ENCODE data around the gene TAS1R3.

Gene TAS1R3

GRCh38 chr1:1371364-1371745, 40.3 kb downstream of the TAS1R3 start:
- H3K18ac ChIP-seq (ENCODE audit: low read length), result no peak overlapping the region
- H3K79me1 ChIP-seq (ENCODE audit: low read length), result peaks cover 7% of the 10 kb centered on the region
- H3K23ac ChIP-seq (ENCODE audit: low read length), result no peak overlapping the region
- no peak overlapping the region for H3K56ac ChIP-seq (ENCODE audit: low read length)
- peaks cover 10% of the 10 kb centered on the region for H3K79me2 ChIP-seq (ENCODE audit: control insufficient read depth, insufficient read depth, low read length)
- H3K4me2 ChIP-seq (ENCODE audit: low read length), result no peak overlapping the region
- H3K9ac ChIP-seq (ENCODE audit: low read length), result no peak overlapping the region
- WGBS (ENCODE audit: extremely low coverage, insufficient coverage, low lambda C conversion rate), result no CpG with 5 or more reads among the region's 12 CpGs
- H2AK5ac ChIP-seq (ENCODE audit: low read length), result no peak overlapping the region
- H3K4me1 ChIP-seq (ENCODE audit: control insufficient read depth, low read depth, low read length), result no peaks in the 10 kb centered on the region
- H2BK15ac ChIP-seq (replicated peaks; ENCODE audit: low read depth), result no peak overlapping the region
- no peak overlapping the region for H3K4ac ChIP-seq (ENCODE audit: low read depth, low read length)
- H3K27ac ChIP-seq (ENCODE audit: low read depth, low read length), result no peak overlapping the region
- no peak overlapping the region for H4K8ac ChIP-seq (ENCODE audit: low read depth, low read length)
- no peaks in the 10 kb centered on the region for H3K36me3 ChIP-seq (ENCODE audit: control insufficient read depth, insufficient read depth, low read length)
- H3K27me3 ChIP-seq (ENCODE audit: insufficient read depth, low read length, poor library complexity), result no peaks in the 10 kb centered on the region
- no peak overlapping the region for H2BK5ac ChIP-seq (ENCODE audit: low read length)
- H3K4me3 ChIP-seq (ENCODE audit: low read length), result no peak overlapping the region
- H4K5ac ChIP-seq (ENCODE audit: low read length), result no peak overlapping the region
- DNase-seq, result no peak
- no peak overlapping the region for H2BK120ac ChIP-seq (ENCODE audit: low read depth, low read length)

GRCh38 chr1:1371746-1372711, 40.9 kb downstream of the TAS1R3 start:
- no peaks in the 10 kb centered on the region for H3K36me3 ChIP-seq (ENCODE audit: control insufficient read depth, insufficient read depth, low read length)
- DNase-seq, result peak; percentile 66
- no peaks in the 10 kb centered on the region for H3K4me1 ChIP-seq (ENCODE audit: control insufficient read depth, low read depth, low read length)
- H4K8ac ChIP-seq (ENCODE audit: low read depth, low read length), result no peak overlapping the region
- no peak overlapping the region for H2AK5ac ChIP-seq (ENCODE audit: low read length)
- no peak overlapping the region for H3K4me2 ChIP-seq (ENCODE audit: low read length)
- no peak overlapping the region for H3K9ac ChIP-seq (ENCODE audit: low read length)
- H2BK15ac ChIP-seq (replicated peaks; ENCODE audit: low read depth), result no peak overlapping the region
- H2BK5ac ChIP-seq (ENCODE audit: low read length), result no peak overlapping the region
- H3K27me3 ChIP-seq (ENCODE audit: insufficient read depth, low read length, poor library complexity), result no peaks in the 10 kb centered on the region
- H3K18ac ChIP-seq (ENCODE audit: low read length), result no peak overlapping the region
- no peak overlapping the region for H3K4ac ChIP-seq (ENCODE audit: low read depth, low read length)
- no peak overlapping the region for H3K4me3 ChIP-seq (ENCODE audit: low read length)
- H4K5ac ChIP-seq (ENCODE audit: low read length), result no peak overlapping the region
- H3K27ac ChIP-seq (ENCODE audit: low read depth, low read length), result no peak overlapping the region
- H3K56ac ChIP-seq (ENCODE audit: low read length), result peak overlapping the region; percentile 56
- peaks cover 10% of the 10 kb centered on the region for H3K79me2 ChIP-seq (ENCODE audit: control insufficient read depth, insufficient read depth, low read length)
- H3K79me1 ChIP-seq (ENCODE audit: low read length), result peaks cover 7% of the 10 kb centered on the region
- WGBS (ENCODE audit: extremely low coverage, insufficient coverage, low lambda C conversion rate), result no CpG with 5 or more reads among the region's 26 CpGs
- H2BK120ac ChIP-seq (ENCODE audit: low read depth, low read length), result no peak overlapping the region
- no peak overlapping the region for H3K23ac ChIP-seq (ENCODE audit: low read length)

- Histone ChIP-seq H3K4me2 (ENCODE audit: low read length) (no peak overlapping the region), H3K79me2 (ENCODE audit: control insufficient read depth, insufficient read depth, low read length) (peaks cover 10% of the 10 kb centered on the region), H2BK15ac (replicated peaks; ENCODE audit: low read depth) (no peak overlapping the region), H3K9ac (ENCODE audit: low read length) (no peak overlapping the region), H2AK5ac (ENCODE audit: low read length) (no peak overlapping the region), H3K36me3 (ENCODE audit: control insufficient read depth, insufficient read depth, low read length) (no peaks in the 10 kb centered on the region), H3K23ac (ENCODE audit: low read length) (no peak overlapping the region), H4K5ac (ENCODE audit: low read length) (no peak overlapping the region), H3K56ac (ENCODE audit: low read length) (no peak overlapping the region), H3K4me3 (ENCODE audit: low read length) (no peak overlapping the region), H3K4ac (ENCODE audit: low read depth, low read length) (no peak overlapping the region), H3K27me3 (ENCODE audit: insufficient read depth, low read length, poor library complexity) (no peaks in the 10 kb centered on the region), H3K4me1 (ENCODE audit: control insufficient read depth, low read depth, low read length) (no peaks in the 10 kb centered on the region), H4K8ac (ENCODE audit: low read depth, low read length) (no peak overlapping the region), H3K18ac (ENCODE audit: low read length) (no peak overlapping the region), H3K27ac (ENCODE audit: low read depth, low read length) (no peak overlapping the region), H3K79me1 (ENCODE audit: low read length) (peaks cover 7% of the 10 kb centered on the region), H2BK120ac (ENCODE audit: low read depth, low read length) (no peak overlapping the region), H2BK5ac (ENCODE audit: low read length) (no peak overlapping the region)
- no CpG with 5 or more reads among the region's 26 CpGs for WGBS (ENCODE audit: extremely low coverage, insufficient coverage, low lambda C conversion rate)
- no peak for DNase-seq
Observed at GRCh38 chr1:1373051-1373814, 42.2 kb downstream of the TAS1R3 start.

- Histone ChIP-seq H3K4me2 (ENCODE audit: low read length) (peak overlapping the region; percentile 83), H4K5ac (ENCODE audit: low read length) (no peak overlapping the region), H2BK120ac (ENCODE audit: low read depth, low read length) (no peak overlapping the region), H3K4me3 (ENCODE audit: low read length) (peak overlapping the region; percentile 94), H2BK15ac (replicated peaks; ENCODE audit: low read depth) (no peak overlapping the region), H2AK5ac (ENCODE audit: low read length) (no peak overlapping the region), H3K18ac (ENCODE audit: low read length) (no peak overlapping the region), H3K27ac (ENCODE audit: low read depth, low read length) (no peak overlapping the region), H3K79me2 (ENCODE audit: control insufficient read depth, insufficient read depth, low read length) (peaks cover 10% of the 10 kb centered on the region), H3K9ac (ENCODE audit: low read length) (peak overlapping the region; percentile 95), H4K8ac (ENCODE audit: low read depth, low read length) (no peak overlapping the region), H3K4me1 (ENCODE audit: control insufficient read depth, low read depth, low read length) (no peaks in the 10 kb centered on the region), H3K56ac (ENCODE audit: low read length) (peak overlapping the region; percentile 95), H3K36me3 (ENCODE audit: control insufficient read depth, insufficient read depth, low read length) (no peaks in the 10 kb centered on the region), H3K79me1 (ENCODE audit: low read length) (peaks cover 7% of the 10 kb centered on the region), H3K23ac (ENCODE audit: low read length) (peak overlapping the region; percentile 48), H3K4ac (ENCODE audit: low read depth, low read length) (no peak overlapping the region), H3K27me3 (ENCODE audit: insufficient read depth, low read length, poor library complexity) (no peaks in the 10 kb centered on the region), H2BK5ac (ENCODE audit: low read length) (no peak overlapping the region)
- WGBS (ENCODE audit: extremely low coverage, insufficient coverage, low lambda C conversion rate), result no CpG with 5 or more reads among the region's 52 CpGs
- DNase-seq, result no peak
Observed at GRCh38 chr1:1373815-1374588, 42.9 kb downstream of the TAS1R3 start.

GRCh38 chr1:1374589-1374928, 43.5 kb downstream of the TAS1R3 start:
- Histone ChIP-seq H3K56ac (ENCODE audit: low read length) (peak overlapping the region; percentile 95), H3K4me3 (ENCODE audit: low read length) (peak overlapping the region; percentile 94), H2BK15ac (replicated peaks; ENCODE audit: low read depth) (no peak overlapping the region), H3K36me3 (ENCODE audit: control insufficient read depth, insufficient read depth, low read length) (no peaks in the 10 kb centered on the region), H3K79me2 (ENCODE audit: control insufficient read depth, insufficient read depth, low read length) (peaks cover 10% of the 10 kb centered on the region), H3K27ac (ENCODE audit: low read depth, low read length) (peak overlapping the region; percentile 82), H4K5ac (ENCODE audit: low read length) (no peak overlapping the region), H4K8ac (ENCODE audit: low read depth, low read length) (peak overlapping the region; percentile 92), H2BK120ac (ENCODE audit: low read depth, low read length) (no peak overlapping the region), H3K18ac (ENCODE audit: low read length) (no peak overlapping the region), H3K23ac (ENCODE audit: low read length) (peak overlapping the region; percentile 48), H3K79me1 (ENCODE audit: low read length) (peaks cover 7% of the 10 kb centered on the region), H3K4ac (ENCODE audit: low read depth, low read length) (peak overlapping the region; percentile 36), H3K4me2 (ENCODE audit: low read length) (peak overlapping the region; percentile 83), H2BK5ac (ENCODE audit: low read length) (no peak overlapping the region), H3K4me1 (ENCODE audit: control insufficient read depth, low read depth, low read length) (no peaks in the 10 kb centered on the region), H3K27me3 (ENCODE audit: insufficient read depth, low read length, poor library complexity) (no peaks in the 10 kb centered on the region), H2AK5ac (ENCODE audit: low read length) (no peak overlapping the region), H3K9ac (ENCODE audit: low read length) (peak overlapping the region; percentile 95)
- WGBS (ENCODE audit: extremely low coverage, insufficient coverage, low lambda C conversion rate), result no CpG with 5 or more reads among the region's 24 CpGs
- no peak for DNase-seq
